ENCODE measurements around the gene TAX1BP3.

The TAX1BP3 gene

GRCh38 chr17:3688027-3688553 is 19.7 kb upstream of the TAX1BP3 start:
- DNase-seq = no peak

GRCh38 chr17:3685174-3685573 is 16.8 kb upstream of the TAX1BP3 start:
- no peak for DNase-seq

GRCh38 chr17:3683054-3683511 is 14.7 kb upstream of the TAX1BP3 start:
- peak; percentile 58 for DNase-seq

GRCh38 chr17:3682033-3682432 is 13.7 kb upstream of the TAX1BP3 start:
- DNase-seq = no peak

GRCh38 chr17:3681565-3681964 is 13.2 kb upstream of the TAX1BP3 start:
- no peak for DNase-seq

GRCh38 chr17:3681057-3681456 is 12.7 kb upstream of the TAX1BP3 start:
- DNase-seq = no peak

- DNase-seq = no peak
Observed at GRCh38 chr17:3679531-3680126, 11.3 kb upstream of the TAX1BP3 start.

- DNase-seq = no peak
Observed at GRCh38 chr17:3678821-3679530, 10.6 kb upstream of the TAX1BP3 start.

GRCh38 chr17:3678095-3678820 is 9.9 kb upstream of the TAX1BP3 start:
- DNase-seq = no peak

GRCh38 chr17:3675886-3676285 is 7.5 kb upstream of the TAX1BP3 start:
- no peak for DNase-seq

GRCh38 chr17:3672571-3672970 is 4.2 kb upstream of the TAX1BP3 start:
- DNase-seq = no peak

- DNase-seq = no peak
Observed at GRCh38 chr17:3669548-3669947, 1.2 kb upstream of the TAX1BP3 start.

- peak; percentile 6 for DNase-seq
Observed at GRCh38 chr17:3669085-3669347, 638 bp upstream of the TAX1BP3 start.

GRCh38 chr17:3667366-3668278 is 756 bp downstream of the TAX1BP3 start:
- DNase-seq = peak; percentile 10

GRCh38 chr17:3666516-3666915 is 1.9 kb downstream of the TAX1BP3 start:
- DNase-seq = no peak

GRCh38 chr17:3665834-3666233 is 2.5 kb downstream of the TAX1BP3 start:
- DNase-seq = no peak

GRCh38 chr17:3663102-3664011 is 5.0 kb downstream of the TAX1BP3 start:
- no peak for DNase-seq

- no peak for DNase-seq
Observed at GRCh38 chr17:3660311-3660891, 8.0 kb downstream of the TAX1BP3 start.

- DNase-seq = no peak
Observed at GRCh38 chr17:3659541-3660111, 8.8 kb downstream of the TAX1BP3 start.

GRCh38 chr17:3658784-3659449 is 9.5 kb downstream of the TAX1BP3 start:
- DNase-seq = no peak
